ENCODE measurements around the gene HES4.

DNA sequence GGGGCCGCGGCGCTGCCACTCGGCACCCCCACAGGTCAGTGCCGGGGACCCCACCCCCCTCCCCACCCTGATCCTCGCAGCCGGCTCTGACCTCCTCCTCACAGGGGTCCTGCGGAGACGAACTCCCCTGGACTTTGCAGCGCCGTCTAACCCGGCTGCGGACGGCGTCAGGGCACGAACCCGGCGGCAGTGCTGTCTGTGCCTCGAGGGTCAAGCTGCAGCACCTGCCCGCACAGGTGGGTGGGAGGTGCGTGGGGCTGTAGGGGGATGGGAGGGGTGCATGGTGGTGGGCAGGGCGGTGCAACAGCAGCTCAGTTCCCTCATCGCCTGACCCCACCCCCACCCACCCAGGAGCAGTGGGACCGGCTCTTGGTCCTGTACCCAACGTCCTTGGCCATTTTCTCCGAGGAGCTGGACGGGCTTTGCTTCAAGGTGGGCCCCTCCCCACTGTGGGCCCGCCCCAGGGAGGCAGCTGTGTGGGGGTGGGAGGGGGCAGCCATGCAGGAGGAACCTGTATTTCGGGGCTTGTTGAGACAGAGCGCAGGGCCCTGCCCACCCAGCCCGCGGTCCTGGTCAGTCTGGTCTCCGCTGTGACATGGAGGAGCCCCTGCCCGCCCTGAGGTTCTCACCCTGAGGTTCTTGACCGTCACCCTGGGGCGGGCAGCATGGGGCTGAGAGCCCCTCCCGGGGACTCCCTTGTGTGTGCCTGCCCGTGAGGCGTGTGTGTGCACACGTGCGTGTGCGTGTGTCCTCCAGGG is 28.7 kb downstream of the HES4 start:
- TF ChIP-seq EZH2 (IDR thresholded peaks at IDR 0.05; ENCODE audit: low read length, missing control alignments) (no peak), CTCF (conservative IDR thresholded peaks at IDR 0.05 in 1 of 2, IDR thresholded peaks at IDR 0.05 in 1 of 2; ENCODE audit: low read depth in 1 of 2, low read length in 2 of 2) (no peak)

Measured in fibroblast of lung (primary cell).